Measurements from ENCODE around the gene GBE1.

- no peak for TF ChIP-seq YY1 (IDR thresholded peaks at IDR 0.05; ENCODE audit: insufficient read depth, insufficient read length)
- TF ChIP-seq ZNF274 (IDR thresholded peaks at IDR 0.05; ENCODE audit: low read depth, low read length) = no peak
- no peak for TF ChIP-seq SUZ12 (IDR thresholded peaks at IDR 0.05; ENCODE audit: extremely low read depth, insufficient read depth, insufficient read length)
Observed at GRCh38 chr3:81612768-81613167, 148.7 kb downstream of the GBE1 start.
